IPS DF 6.9 (cell line): ENCODE data around the gene SPATA6.
"Not testable (repeated sequence)": the region's sequence is repeated elsewhere in the genome, so short reads cannot be mapped to it uniquely, and the experiment has no call there.

Experiments
- DNase-seq: peaks from one replicate; pipeline ENCODE4 v3.0.0-alpha.2; 2013; ENCODE audit warnings: low read depth, low spot score
- H3K27ac ChIP-seq: one replicate; pipeline ENCODE4 v1.5.1; 2013; ENCODE audit warnings: low read length, control low read depth
- H3K27me3 ChIP-seq: 2 replicates; pipeline ENCODE4 v1.6.1; 2013; ENCODE audit warnings: mild to moderate bottlenecking, low read length; ENCODE audit not compliant: control insufficient read depth, insufficient read depth
- H3K36me3 ChIP-seq: 2 replicates; pipeline ENCODE4 v1.6.1; 2013; ENCODE audit warnings: low read length; ENCODE audit not compliant: control insufficient read depth, insufficient read depth
- H3K4me1 ChIP-seq: 2 replicates; pipeline ENCODE4 v1.6.1; 2013; ENCODE audit warnings: low read length; ENCODE audit not compliant: control insufficient read depth, insufficient read depth
- H3K4me3 ChIP-seq: 2 replicates; pipeline ENCODE4 v1.5.1; 2013; ENCODE audit warnings: mild to moderate bottlenecking, low read length
- H3K9me3 ChIP-seq: 2 replicates; pipeline ENCODE4 v1.6.1; 2013; ENCODE audit warnings: low read length, inconsistent platforms; ENCODE audit not compliant: control insufficient read depth, insufficient read depth
- WGBS: extraction: QIAGEN DNeasy Blood & Tissue Kit; methylation state at CpG from one replicate; pipeline ENCODE4 v1.1.7; 2013; ENCODE audit warnings: mixed read lengths, missing lambda C conversion rate; ENCODE audit not compliant: insufficient read length, insufficient coverage; 5-methylcytosine and 5-hydroxymethylcytosine counted together

SPATA6 gene

GRCh38 chr1:48493041-48493440 is 21.0 kb upstream of the SPATA6 start:
- Histone ChIP-seq H3K4me1 (no peaks in the 10 kb centered on the region), H3K4me3 (no peak overlapping the region), H3K36me3 (no peaks in the 10 kb centered on the region), H3K9me3 (no peaks in the 10 kb centered on the region), H3K27ac (no peak overlapping the region), H3K27me3 (no peaks in the 10 kb centered on the region)
- DNase-seq: no peak
- WGBS: no CpG with 5 or more reads among the region's 5 CpGs

GRCh38 chr1:48492392-48492791 is 20.4 kb upstream of the SPATA6 start:
- Histone ChIP-seq H3K36me3 (no peaks in the 10 kb centered on the region), H3K4me1 (no peaks in the 10 kb centered on the region), H3K4me3 (no peak overlapping the region), H3K9me3 (no peaks in the 10 kb centered on the region), H3K27ac (no peak overlapping the region), H3K27me3 (no peaks in the 10 kb centered on the region)
- DNase-seq: no peak

- no peaks in the 10 kb centered on the region for H3K9me3 ChIP-seq
- H3K4me3 ChIP-seq: no peak overlapping the region
- DNase-seq: no peak
- H3K27me3 ChIP-seq: no peaks in the 10 kb centered on the region
- no CpG with 5 or more reads among the region's 2 CpGs for WGBS
- H3K27ac ChIP-seq: no peak overlapping the region
- no peaks in the 10 kb centered on the region for H3K36me3 ChIP-seq
- no peaks in the 10 kb centered on the region for H3K4me1 ChIP-seq
Observed at GRCh38 chr1:48488721-48489120, 16.7 kb upstream of the SPATA6 start.

GRCh38 chr1:48480504-48480903 is 8.5 kb upstream of the SPATA6 start:
- Histone ChIP-seq H3K4me1 (no peaks in the 10 kb centered on the region), H3K27ac (no peak overlapping the region), H3K9me3 (no peaks in the 10 kb centered on the region; the same call in 1 of the 2 replicates)

GRCh38 chr1:48480023-48480422 is 8.0 kb upstream of the SPATA6 start:
- H3K4me1 ChIP-seq, H3K36me3 ChIP-seq, DNase-seq, H3K4me3 ChIP-seq, H3K27me3 ChIP-seq, H3K9me3 ChIP-seq, H3K27ac ChIP-seq: not testable (repeated sequence)
- WGBS: no CpG with 5 or more reads among the region's 4 CpGs

More at GRCh38 chr1:48480504-48480903, 8.5 kb upstream of the SPATA6 start:
- Histone ChIP-seq H3K4me3 (no peak overlapping the region), H3K27me3 (no peaks in the 10 kb centered on the region), H3K36me3 (no peaks in the 10 kb centered on the region)
- DNase-seq: no peak

GRCh38 chr1:48472638-48473037 is 634 bp upstream of the SPATA6 start:
- WGBS: no CpG with 5 or more reads among the region's 5 CpGs
- no peak overlapping the region for H3K27ac ChIP-seq
- H3K4me3 ChIP-seq: peak overlapping the region; percentile 18; the same call in 1 of the 2 replicates

GRCh38 chr1:48470950-48471690 is 884 bp downstream of the SPATA6 start:
- Histone ChIP-seq H3K9me3 (no peaks in the 10 kb centered on the region), H3K4me1 (peaks cover 1% of the 10 kb centered on the region; the same call in 1 of the 2 replicates), H3K36me3 (no peaks in the 10 kb centered on the region), H3K27me3 (no peaks in the 10 kb centered on the region), H3K27ac (no peak overlapping the region), H3K4me3 (peak overlapping the region; percentile 82; the same call in 1 of the 2 replicates)
- WGBS: no CpG with 5 or more reads among the region's 17 CpGs
- no peak for DNase-seq

More at GRCh38 chr1:48472638-48473037, 634 bp upstream of the SPATA6 start:
- DNase-seq: no peak
- H3K9me3 ChIP-seq: no peaks in the 10 kb centered on the region
- no peaks in the 10 kb centered on the region for H3K36me3 ChIP-seq
- H3K4me1 ChIP-seq: peaks cover 1% of the 10 kb centered on the region; the same call in 1 of the 2 replicates
- no peaks in the 10 kb centered on the region for H3K27me3 ChIP-seq

- Histone ChIP-seq H3K27ac (no peak overlapping the region), H3K27me3 (no peaks in the 10 kb centered on the region), H3K9me3 (no peaks in the 10 kb centered on the region), H3K36me3 (no peaks in the 10 kb centered on the region), H3K4me3 (no peak overlapping the region), H3K4me1 (peaks cover 1% of the 10 kb centered on the region; the same call in 1 of the 2 replicates)
- no peak for DNase-seq
- no CpG with 5 or more reads among the region's 6 CpGs for WGBS
Observed at GRCh38 chr1:48470481-48470855, 1.5 kb downstream of the SPATA6 start.

GRCh38 chr1:48469616-48470480 is 2.2 kb downstream of the SPATA6 start:
- no peaks in the 10 kb centered on the region for H3K9me3 ChIP-seq
- H3K27me3 ChIP-seq: no peaks in the 10 kb centered on the region
- no peak overlapping the region for H3K27ac ChIP-seq
- DNase-seq: no peak
- WGBS: no CpG with 5 or more reads among the region's 12 CpGs
- H3K4me1 ChIP-seq: peaks cover 1% of the 10 kb centered on the region; the same call in 1 of the 2 replicates
- no peaks in the 10 kb centered on the region for H3K36me3 ChIP-seq
- no peak overlapping the region for H3K4me3 ChIP-seq

GRCh38 chr1:48466594-48466993 is 5.4 kb downstream of the SPATA6 start:
- DNase-seq: no peak
- Histone ChIP-seq H3K4me3 (no peak overlapping the region), H3K27me3 (no peaks in the 10 kb centered on the region), H3K9me3 (no peaks in the 10 kb centered on the region), H3K4me1 (peaks cover 1% of the 10 kb centered on the region; the same call in 1 of the 2 replicates), H3K36me3 (no peaks in the 10 kb centered on the region), H3K27ac (no peak overlapping the region)
- no CpG with 5 or more reads among the region's 1 CpG for WGBS
